PC-3 (cell line): ENCODE measurements around the gene OR1D5. TPM values are rescaled to one million over a fixed set of nuclear protein-coding genes. Genes with fewer than 3 reads are reported as not detected.

Experiments
- ATAC-seq: fragments of 200-7000 bp; cut with Tn5 transposase; 2 replicates; pipeline ENCODE4 v1.9.1; 2020; ENCODE audit warnings: mild to moderate bottlenecking, moderate library complexity
- BruUV-seq: library from RNA; stranded (reverse); fragments of 400-500 nt; replicated peaks from 2 replicates; lab custom pipeline; 2021; lab: Mats Ljungman, UMichigan
- CTCF ChIA-PET: fragments of 300-600 bp; sonication (Branson Sonifier 250); formaldehyde crosslinking; loops from one replicate; lab custom pipeline; 2022; ENCODE audit warnings: antibody characterized with exemption; lab: Charles Lee
- POLR2A ChIA-PET: fragments of 300-600 bp; sonication (Branson Sonifier 250); formaldehyde crosslinking; loops from one replicate; lab custom pipeline; 2022; ENCODE audit warnings: antibody characterized with exemption; ENCODE audit not compliant: unreplicated experiment; lab: Charles Lee
- DNase-seq: peaks from one replicate; pipeline ENCODE4 v3.0.0-alpha.2; 2015
- H2AFZ ChIP-seq: fragments of 300-600 bp; sonication (generic); 2 replicates; pipeline ENCODE4 v1.6.0; 2016; ENCODE audit warnings: antibody characterized with exemption, low read length
- H3F3A ChIP-seq: fragments of 300-600 bp; sonication (generic); one replicate; pipeline ENCODE4 v1.6.0; 2017; ENCODE audit warnings: antibody characterized with exemption, low read length, control low read depth, mild to moderate bottlenecking; ENCODE audit not compliant: unreplicated experiment
- H3K27ac ChIP-seq: fragments of 300-600 bp; sonication (generic); 2 replicates; pipeline ENCODE4 v1.5.1; 2016; ENCODE audit warnings: mild to moderate bottlenecking, low read length
- H3K27me3 ChIP-seq: fragments of 300-600 bp; sonication (generic); 2 replicates; pipeline ENCODE4 v1.6.1; 2016; ENCODE audit warnings: low read length, mixed read lengths
- H3K36me3 ChIP-seq: fragments of 300-600 bp; sonication (generic); 2 replicates; pipeline ENCODE4 v1.6.1; 2016; ENCODE audit warnings: low read depth, mixed run types, low read length, mixed read lengths
- H3K4me1 ChIP-seq: fragments of 300-600 bp; sonication (generic); 2 replicates; pipeline ENCODE4 v1.5.1; 2016; ENCODE audit warnings: low read length; ENCODE audit not compliant: insufficient read depth
- H3K4me2 ChIP-seq: fragments of 300-600 bp; sonication (generic); 2 replicates; pipeline ENCODE4 v1.6.0; 2016; ENCODE audit warnings: low read length
- H3K4me3 ChIP-seq: fragments of 300-600 bp; sonication (generic); 2 replicates; pipeline ENCODE4 v1.5.1; 2016; ENCODE audit warnings: mild to moderate bottlenecking, low read length, mixed read lengths
- H3K79me2 ChIP-seq: fragments of 300-600 bp; sonication (generic); 2 replicates; pipeline ENCODE4 v1.6.1; 2017; ENCODE audit warnings: low read length, mixed read lengths
- H3K9ac ChIP-seq: fragments of 300-600 bp; sonication (generic); 2 replicates; pipeline ENCODE4 v1.6.0; 2016; ENCODE audit warnings: mild to moderate bottlenecking, low read length
- H3K9me2 ChIP-seq: fragments of 300-600 bp; sonication (generic); replicated peaks from 2 replicates; pipeline ENCODE4 v1.6.1; 2016; ENCODE audit warnings: mixed run types, low read length, mixed read lengths
- H3K9me3 ChIP-seq: fragments of 300-600 bp; sonication (generic); 2 replicates; pipeline ENCODE4 v1.6.1; 2016; ENCODE audit warnings: low read length, mixed read lengths
- H4K20me1 ChIP-seq: fragments of 300-600 bp; sonication (generic); 2 replicates; pipeline ENCODE4 v1.6.1; 2016; ENCODE audit warnings: low read length, mixed read lengths
- CTCF ChIP-seq: fragments of 300-600 bp; sonication (generic); conservative IDR thresholded peaks from 2 replicates; pipeline ENCODE4 v1.5.1; 2017; ENCODE audit warnings: antibody characterized with exemption, low read depth, mild to moderate bottlenecking, low read length
- EZH2 ChIP-seq: fragments of 300-600 bp; sonication (generic); IDR thresholded peaks from one replicate; pipeline ENCODE4 v1.6.1; 2017; ENCODE audit warnings: antibody characterized with exemption, mild to moderate bottlenecking, low read length; ENCODE audit not compliant: unreplicated experiment
- EZH2phosphoT487 ChIP-seq: fragments of 300-600 bp; sonication (generic); IDR thresholded peaks from 2 replicates; pipeline ENCODE4 v1.6.1; 2018; ENCODE audit warnings: mild to moderate bottlenecking, antibody characterized with exemption, low read length, borderline replicate concordance
- intact Hi-C: fragments of 100-400 bp; cut with micrococcal nuclease; formaldehyde crosslinking; loops from 2 replicates; pipeline ENCODE4 v1.9.0; 2023
- total RNA-seq: library from RNA; depleted of rRNA; stranded (reverse); fragments of >200 nt; gene quantifications from 2 replicates; pipeline ENCODE4 v1.2.3, GENCODE V29; 2014

Gene OR1D5
- total RNA-seq, 1 experiment from 2014 or later: not detected

GRCh38 chr17:3046753-3047152 is 16.7 kb downstream of the OR1D5 start:
- ATAC-seq: no peak

GRCh38 chr17:3043737-3044365 is 19.6 kb downstream of the OR1D5 start:
- TF ChIP-seq EZH2phosphoT487: no peak
- TF ChIP-seq EZH2: no peak
- peak; percentile 42 for TF ChIP-seq CTCF
- H3K9me2 ChIP-seq: no peaks in the 10 kb centered on the region
- 0 out of 2 replicates have a peak, but pooled peaks cover 6% of the 10 kb centered on the region for H3K4me1 ChIP-seq
- no peaks in the 10 kb centered on the region for H3K9me3 ChIP-seq
- ChIA-PET POLR2A (no interaction called here), CTCF (no interaction called here)
- H3K4me2 ChIP-seq: no peak overlapping the region
- H3K36me3 ChIP-seq: no peaks in the 10 kb centered on the region
- H4K20me1 ChIP-seq: no peaks in the 10 kb centered on the region
- intact Hi-C loops: no loop called here
- H3K9ac ChIP-seq: no peak overlapping the region
- H3K27ac ChIP-seq: no peak overlapping the region
- ATAC-seq: no peak
- H3K4me3 ChIP-seq: no peak overlapping the region
- no peak overlapping the region for H2AFZ ChIP-seq
- H3F3A ChIP-seq: no peaks in the 10 kb centered on the region
- no peak for DNase-seq
- no peaks in the 10 kb centered on the region for H3K27me3 ChIP-seq
- H3K79me2 ChIP-seq: no peaks in the 10 kb centered on the region
- BruUV-seq: no TSS peak

More at GRCh38 chr17:3046753-3047152, 16.7 kb downstream of the OR1D5 start:
- H3K4me3 ChIP-seq: no peak overlapping the region
- no peaks in the 10 kb centered on the region for H3K36me3 ChIP-seq
- DNase-seq: no peak
- H3K4me1 ChIP-seq: peaks cover 10% of the 10 kb centered on the region; the same call in 1 of the 2 replicates
- intact Hi-C loops: loop anchor here (5.0 kb wide), 2 partner anchors 291 to 601 kb away; no protein-coding TSS in a partner anchor
- ChIA-PET CTCF (no interaction called here), POLR2A (no interaction called here)
- no peaks in the 10 kb centered on the region for H3K27me3 ChIP-seq
- H2AFZ ChIP-seq: no peak overlapping the region
- no peaks in the 10 kb centered on the region for H3K9me2 ChIP-seq
- H3K27ac ChIP-seq: no peak overlapping the region
- no peaks in the 10 kb centered on the region for H3K79me2 ChIP-seq
- no peaks in the 10 kb centered on the region for H3F3A ChIP-seq
- no peaks in the 10 kb centered on the region for H3K9me3 ChIP-seq
- H3K9ac ChIP-seq: no peak overlapping the region
- H4K20me1 ChIP-seq: no peaks in the 10 kb centered on the region
- TF ChIP-seq EZH2 (no peak), EZH2phosphoT487 (no peak), CTCF (no peak)
- no TSS peak for BruUV-seq
- no peak overlapping the region for H3K4me2 ChIP-seq

- no peak overlapping the region for H3K9ac ChIP-seq
- ChIA-PET POLR2A (no interaction called here), CTCF (no interaction called here)
- H3K9me2 ChIP-seq: no peaks in the 10 kb centered on the region
- H3K4me3 ChIP-seq: no peak overlapping the region
- H4K20me1 ChIP-seq: no peaks in the 10 kb centered on the region
- intact Hi-C loops: no loop called here
- no TSS peak for BruUV-seq
- H2AFZ ChIP-seq: no peak overlapping the region
- no peaks in the 10 kb centered on the region for H3K36me3 ChIP-seq
- no peaks in the 10 kb centered on the region for H3F3A ChIP-seq
- H3K4me2 ChIP-seq: no peak overlapping the region
- H3K27ac ChIP-seq: no peak overlapping the region
- no peaks in the 10 kb centered on the region for H3K9me3 ChIP-seq
- no peaks in the 10 kb centered on the region for H3K4me1 ChIP-seq
- no peak for TF ChIP-seq EZH2phosphoT487
- no peaks in the 10 kb centered on the region for H3K79me2 ChIP-seq
- no peak for ATAC-seq
- H3K27me3 ChIP-seq: no peaks in the 10 kb centered on the region
- DNase-seq: no peak
Observed at GRCh38 chr17:3040882-3041281, 22.5 kb downstream of the OR1D5 start.
